ENCODE measurements around the gene MICU1.

DNA sequence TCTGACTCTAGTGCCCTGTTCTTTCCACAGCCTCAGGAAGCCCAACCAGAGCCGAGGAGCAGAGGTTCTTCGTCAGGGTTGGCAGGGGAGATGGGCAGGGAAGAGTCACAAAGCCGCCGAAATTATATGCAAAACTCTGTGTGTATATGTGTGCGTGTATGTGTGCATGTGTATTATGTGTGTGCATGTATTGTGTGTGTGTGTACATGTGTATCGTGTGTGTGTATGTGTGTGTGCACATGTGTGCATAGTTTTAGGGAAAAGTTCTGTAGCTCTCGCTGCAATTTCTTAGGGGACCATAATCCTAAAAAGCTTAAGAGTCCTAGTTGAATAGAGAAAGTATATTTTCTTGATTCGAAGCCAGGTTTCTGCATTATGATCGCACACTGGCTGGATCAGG, 288.2 kb downstream of the MICU1 start:
- TF ChIP-seq EGR1 (IDR thresholded peaks at IDR 0.05; ENCODE audit: low read depth), result no peak
- no peak for TF ChIP-seq CEBPB (IDR thresholded peaks at IDR 0.05; ENCODE audit: low read depth)
- TF ChIP-seq, protein P1, sequence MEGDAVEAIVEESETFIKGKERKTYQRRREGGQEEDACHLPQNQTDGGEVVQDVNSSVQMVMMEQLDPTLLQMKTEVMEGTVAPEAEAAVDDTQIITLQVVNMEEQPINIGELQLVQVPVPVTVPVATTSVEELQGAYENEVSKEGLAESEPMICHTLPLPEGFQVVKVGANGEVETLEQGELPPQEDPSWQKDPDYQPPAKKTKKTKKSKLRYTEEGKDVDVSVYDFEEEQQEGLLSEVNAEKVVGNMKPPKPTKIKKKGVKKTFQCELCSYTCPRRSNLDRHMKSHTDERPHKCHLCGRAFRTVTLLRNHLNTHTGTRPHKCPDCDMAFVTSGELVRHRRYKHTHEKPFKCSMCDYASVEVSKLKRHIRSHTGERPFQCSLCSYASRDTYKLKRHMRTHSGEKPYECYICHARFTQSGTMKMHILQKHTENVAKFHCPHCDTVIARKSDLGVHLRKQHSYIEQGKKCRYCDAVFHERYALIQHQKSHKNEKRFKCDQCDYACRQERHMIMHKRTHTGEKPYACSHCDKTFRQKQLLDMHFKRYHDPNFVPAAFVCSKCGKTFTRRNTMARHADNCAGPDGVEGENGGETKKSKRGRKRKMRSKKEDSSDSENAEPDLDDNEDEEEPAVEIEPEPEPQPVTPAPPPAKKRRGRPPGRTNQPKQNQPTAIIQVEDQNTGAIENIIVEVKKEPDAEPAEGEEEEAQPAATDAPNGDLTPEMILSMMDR (IDR thresholded peaks at IDR 0.05 in 2 of 3, conservative IDR thresholded peaks at IDR 0.05 in 1 of 3; ENCODE audit: borderline replicate concordance in 1 of 3, insufficient read depth in 1 of 3, low read depth in 2 of 3, low read length in 2 of 3), result no peak
- TF ChIP-seq POLR2A (IDR thresholded peaks at IDR 0.05; ENCODE audit: borderline replicate concordance, extremely low read depth, insufficient read depth, insufficient read length), result no peak
- TF ChIP-seq EZH2 (IDR thresholded peaks at IDR 0.05), result no peak
- no peak for TF ChIP-seq POLR2AphosphoS5 (IDR thresholded peaks at IDR 0.05; ENCODE audit: low read depth, low read length)
- TF ChIP-seq EZH2phosphoT487 (IDR thresholded peaks at IDR 0.05; ENCODE audit: borderline replicate concordance), result no peak
- TF ChIP-seq, protein P2, sequence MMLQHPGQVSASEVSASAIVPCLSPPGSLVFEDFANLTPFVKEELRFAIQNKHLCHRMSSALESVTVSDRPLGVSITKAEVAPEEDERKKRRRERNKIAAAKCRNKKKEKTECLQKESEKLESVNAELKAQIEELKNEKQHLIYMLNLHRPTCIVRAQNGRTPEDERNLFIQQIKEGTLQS (IDR thresholded peaks at IDR 0.05), result no peak
- TF ChIP-seq SP1 (IDR thresholded peaks at IDR 0.05; ENCODE audit: low read depth), result no peak
- TF ChIP-seq, protein P3, sequence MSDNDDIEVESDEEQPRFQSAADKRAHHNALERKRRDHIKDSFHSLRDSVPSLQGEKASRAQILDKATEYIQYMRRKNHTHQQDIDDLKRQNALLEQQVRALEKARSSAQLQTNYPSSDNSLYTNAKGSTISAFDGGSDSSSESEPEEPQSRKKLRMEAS (IDR thresholded peaks at IDR 0.05), result no peak
- TF ChIP-seq YY1 (IDR thresholded peaks at IDR 0.05; ENCODE audit: extremely low read depth, insufficient replicate concordance, low read depth, low read length), result no peak
- TF ChIP-seq, protein P4, sequence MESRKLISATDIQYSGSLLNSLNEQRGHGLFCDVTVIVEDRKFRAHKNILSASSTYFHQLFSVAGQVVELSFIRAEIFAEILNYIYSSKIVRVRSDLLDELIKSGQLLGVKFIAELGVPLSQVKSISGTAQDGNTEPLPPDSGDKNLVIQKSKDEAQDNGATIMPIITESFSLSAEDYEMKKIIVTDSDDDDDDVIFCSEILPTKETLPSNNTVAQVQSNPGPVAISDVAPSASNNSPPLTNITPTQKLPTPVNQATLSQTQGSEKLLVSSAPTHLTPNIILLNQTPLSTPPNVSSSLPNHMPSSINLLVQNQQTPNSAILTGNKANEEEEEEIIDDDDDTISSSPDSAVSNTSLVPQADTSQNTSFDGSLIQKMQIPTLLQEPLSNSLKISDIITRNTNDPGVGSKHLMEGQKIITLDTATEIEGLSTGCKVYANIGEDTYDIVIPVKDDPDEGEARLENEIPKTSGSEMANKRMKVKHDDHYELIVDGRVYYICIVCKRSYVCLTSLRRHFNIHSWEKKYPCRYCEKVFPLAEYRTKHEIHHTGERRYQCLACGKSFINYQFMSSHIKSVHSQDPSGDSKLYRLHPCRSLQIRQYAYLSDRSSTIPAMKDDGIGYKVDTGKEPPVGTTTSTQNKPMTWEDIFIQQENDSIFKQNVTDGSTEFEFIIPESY (IDR thresholded peaks at IDR 0.05; ENCODE audit: extremely low read depth, insufficient replicate concordance, low read length), result no peak
- TF ChIP-seq, protein P5, sequence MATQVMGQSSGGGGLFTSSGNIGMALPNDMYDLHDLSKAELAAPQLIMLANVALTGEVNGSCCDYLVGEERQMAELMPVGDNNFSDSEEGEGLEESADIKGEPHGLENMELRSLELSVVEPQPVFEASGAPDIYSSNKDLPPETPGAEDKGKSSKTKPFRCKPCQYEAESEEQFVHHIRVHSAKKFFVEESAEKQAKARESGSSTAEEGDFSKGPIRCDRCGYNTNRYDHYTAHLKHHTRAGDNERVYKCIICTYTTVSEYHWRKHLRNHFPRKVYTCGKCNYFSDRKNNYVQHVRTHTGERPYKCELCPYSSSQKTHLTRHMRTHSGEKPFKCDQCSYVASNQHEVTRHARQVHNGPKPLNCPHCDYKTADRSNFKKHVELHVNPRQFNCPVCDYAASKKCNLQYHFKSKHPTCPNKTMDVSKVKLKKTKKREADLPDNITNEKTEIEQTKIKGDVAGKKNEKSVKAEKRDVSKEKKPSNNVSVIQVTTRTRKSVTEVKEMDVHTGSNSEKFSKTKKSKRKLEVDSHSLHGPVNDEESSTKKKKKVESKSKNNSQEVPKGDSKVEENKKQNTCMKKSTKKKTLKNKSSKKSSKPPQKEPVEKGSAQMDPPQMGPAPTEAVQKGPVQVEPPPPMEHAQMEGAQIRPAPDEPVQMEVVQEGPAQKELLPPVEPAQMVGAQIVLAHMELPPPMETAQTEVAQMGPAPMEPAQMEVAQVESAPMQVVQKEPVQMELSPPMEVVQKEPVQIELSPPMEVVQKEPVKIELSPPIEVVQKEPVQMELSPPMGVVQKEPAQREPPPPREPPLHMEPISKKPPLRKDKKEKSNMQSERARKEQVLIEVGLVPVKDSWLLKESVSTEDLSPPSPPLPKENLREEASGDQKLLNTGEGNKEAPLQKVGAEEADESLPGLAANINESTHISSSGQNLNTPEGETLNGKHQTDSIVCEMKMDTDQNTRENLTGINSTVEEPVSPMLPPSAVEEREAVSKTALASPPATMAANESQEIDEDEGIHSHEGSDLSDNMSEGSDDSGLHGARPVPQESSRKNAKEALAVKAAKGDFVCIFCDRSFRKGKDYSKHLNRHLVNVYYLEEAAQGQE (IDR thresholded peaks at IDR 0.05; ENCODE audit: low read depth), result no peak
- TF ChIP-seq ZNF274 (IDR thresholded peaks at IDR 0.05; ENCODE audit: low read depth, low read length), result no peak

Data from HCT116 (cell line).